Fibroblast of lung (primary cell): ENCODE data around the gene POLE3. TPM values are rescaled to one million over a fixed set of nuclear protein-coding genes. Genes with fewer than 3 reads are reported as not detected.

ENCODE experiments used
- DNase-seq, 2 donors: peaks; one replicate each; pipeline versions ENCODE4 v3.0.0 to v3.0.0-alpha.2; 2010; ENCODE audit warnings: low read depth in 2 of 2
- H2AFZ ChIP-seq: 2 replicates; pipeline ENCODE4 v1.5.1; 2012; ENCODE audit warnings: low read length, control low read depth, inconsistent platforms
- H3K27ac ChIP-seq: 2 replicates; pipeline ENCODE4 v1.5.1; 2011; ENCODE audit warnings: low read length, control low read depth; ENCODE audit not compliant: insufficient read depth
- H3K27me3 ChIP-seq: 2 replicates; pipeline ENCODE4 v1.5.1; 2011; ENCODE audit warnings: mild to moderate bottlenecking, low read length; ENCODE audit not compliant: control insufficient read depth, insufficient read depth
- H3K36me3 ChIP-seq: 2 replicates; pipeline ENCODE4 v1.5.1; 2011; ENCODE audit warnings: low read length; ENCODE audit not compliant: control insufficient read depth, insufficient read depth
- H3K4me1 ChIP-seq: 2 replicates; pipeline ENCODE4 v1.5.1; 2011; ENCODE audit warnings: low read length; ENCODE audit not compliant: control insufficient read depth, insufficient read depth; ENCODE audit errors: extremely low read depth
- H3K4me2 ChIP-seq: 2 replicates; pipeline ENCODE4 v1.5.1; 2011; ENCODE audit warnings: low read length, control low read depth; ENCODE audit not compliant: insufficient read depth; ENCODE audit errors: extremely low read depth
- H3K4me3 ChIP-seq, 4 experiments: fragments of 200-600 bp in 1 of 4; sonication (generic) in 1 of 4; replicated peaks in 1 of 4; 2 replicates each; pipeline ENCODE4 v1.5.1; 2011 to 2016; ENCODE audit warnings: low read length in 4 of 4, low read depth in 3 of 4, mild to moderate bottlenecking in 3 of 4, control low read depth in 2 of 4, inconsistent platforms in 1 of 4, mixed read lengths in 1 of 4; ENCODE audit not compliant: insufficient read depth in 1 of 4; ENCODE audit errors: control extremely low read depth in 1 of 4
- H3K79me2 ChIP-seq: 2 replicates; pipeline ENCODE4 v1.5.1; 2012; ENCODE audit warnings: mild to moderate bottlenecking, low read length, inconsistent platforms; ENCODE audit not compliant: control insufficient read depth, insufficient read depth
- H3K9ac ChIP-seq: 2 replicates; pipeline ENCODE4 v1.5.1; 2011; ENCODE audit warnings: mild to moderate bottlenecking, low read length, control low read depth; ENCODE audit not compliant: insufficient read depth
- H3K9me3 ChIP-seq: 2 replicates; pipeline ENCODE4 v1.5.1; 2012; ENCODE audit warnings: low read depth, low read length; ENCODE audit not compliant: control insufficient read depth, insufficient read depth
- H4K20me1 ChIP-seq: 2 replicates; pipeline ENCODE4 v1.5.1; 2011; ENCODE audit warnings: low read length; ENCODE audit not compliant: control insufficient read depth, insufficient read depth; ENCODE audit errors: extremely low read depth
- EZH2 ChIP-seq: IDR thresholded peaks from 2 replicates; pipeline ENCODE4 v1.5.1; 2012; ENCODE audit warnings: low read length, control low read depth, mild to moderate bottlenecking; ENCODE audit errors: missing control alignments
- polyA plus RNA-seq, 2 donors: library from polyadenylated mRNA; depleted of rRNA in 1 of 2; stranded (reverse) in 1 of 2; unstranded in 1 of 2; fragments of >200 nt; gene quantifications; 2 replicates each; pipeline ENCODE4 v1.2.1, GENCODE V29; 2011 to 2012; ENCODE audit warnings: missing spikeins in 1 of 2
- total RNA-seq: library from RNA; depleted of rRNA; stranded (reverse); fragments of >200 nt; gene quantifications from 2 replicates; pipeline ENCODE4 v1.2.1, GENCODE V29; 2014
- TF ChIP-seq, protein P1 (sequence below), 2 donors: IDR thresholded peaks in 1 of 2; conservative IDR thresholded peaks in 1 of 2; 1 replicate in 1 of 2; 2 replicates in 1 of 2; pipeline ENCODE4 v1.5.1; 2011 to 2012; ENCODE audit warnings: low read length in 2 of 2, control low read depth in 1 of 2, inconsistent platforms in 1 of 2, low read depth in 1 of 2, mild to moderate bottlenecking in 1 of 2

POLE3 gene
- total and polyA plus RNA-seq, 2 donors (not counting 1 experiment from before 2014, with no cell fraction given), result 17.3 to 45.9 TPM

DNA sequence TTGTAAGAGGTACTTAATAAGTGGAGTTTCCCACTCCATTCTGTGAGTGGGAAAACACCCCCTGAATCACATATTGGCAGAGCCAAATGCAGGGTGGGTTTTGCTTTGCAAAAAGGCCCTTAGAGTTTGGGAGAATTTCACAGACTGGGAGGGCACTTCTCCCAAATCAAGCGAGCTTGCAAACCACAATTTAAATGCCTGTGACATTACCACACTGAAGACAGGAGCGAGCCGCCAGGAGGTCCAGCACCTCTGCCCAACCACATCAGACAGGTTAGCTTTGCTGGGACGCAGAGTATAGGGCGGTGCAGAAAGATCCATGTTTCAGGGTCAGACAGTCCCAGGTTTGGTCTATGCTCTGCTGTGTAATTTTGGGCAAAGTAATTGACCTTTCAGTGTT lies 11.7 kb downstream of the POLE3 start:
- no peak overlapping the region for H3K4me3 ChIP-seq
- H3K9ac ChIP-seq, result no peak overlapping the region
- H3K79me2 ChIP-seq, result no peaks in the 10 kb centered on the region
- no peak overlapping the region for H3K27ac ChIP-seq
- no peak overlapping the region for H2AFZ ChIP-seq
- no peaks in the 10 kb centered on the region for H3K9me3 ChIP-seq
- DNase-seq, result peak in 1 of 2 donors; percentile 76
- peak overlapping the region; percentile 11 for H3K4me2 ChIP-seq
- no peaks in the 10 kb centered on the region for H3K36me3 ChIP-seq
- no peaks in the 10 kb centered on the region for H3K27me3 ChIP-seq
- H3K4me1 ChIP-seq, result no peaks in the 10 kb centered on the region
- H4K20me1 ChIP-seq, result no peaks in the 10 kb centered on the region
- TF ChIP-seq EZH2, result no peak
- TF ChIP-seq, protein P1, sequence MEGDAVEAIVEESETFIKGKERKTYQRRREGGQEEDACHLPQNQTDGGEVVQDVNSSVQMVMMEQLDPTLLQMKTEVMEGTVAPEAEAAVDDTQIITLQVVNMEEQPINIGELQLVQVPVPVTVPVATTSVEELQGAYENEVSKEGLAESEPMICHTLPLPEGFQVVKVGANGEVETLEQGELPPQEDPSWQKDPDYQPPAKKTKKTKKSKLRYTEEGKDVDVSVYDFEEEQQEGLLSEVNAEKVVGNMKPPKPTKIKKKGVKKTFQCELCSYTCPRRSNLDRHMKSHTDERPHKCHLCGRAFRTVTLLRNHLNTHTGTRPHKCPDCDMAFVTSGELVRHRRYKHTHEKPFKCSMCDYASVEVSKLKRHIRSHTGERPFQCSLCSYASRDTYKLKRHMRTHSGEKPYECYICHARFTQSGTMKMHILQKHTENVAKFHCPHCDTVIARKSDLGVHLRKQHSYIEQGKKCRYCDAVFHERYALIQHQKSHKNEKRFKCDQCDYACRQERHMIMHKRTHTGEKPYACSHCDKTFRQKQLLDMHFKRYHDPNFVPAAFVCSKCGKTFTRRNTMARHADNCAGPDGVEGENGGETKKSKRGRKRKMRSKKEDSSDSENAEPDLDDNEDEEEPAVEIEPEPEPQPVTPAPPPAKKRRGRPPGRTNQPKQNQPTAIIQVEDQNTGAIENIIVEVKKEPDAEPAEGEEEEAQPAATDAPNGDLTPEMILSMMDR (conservative IDR thresholded peaks at IDR 0.05 in 1 of 2, IDR thresholded peaks at IDR 0.05 in 1 of 2; ENCODE audit: low read depth in 1 of 2, low read length in 2 of 2), result no peak

DNA sequence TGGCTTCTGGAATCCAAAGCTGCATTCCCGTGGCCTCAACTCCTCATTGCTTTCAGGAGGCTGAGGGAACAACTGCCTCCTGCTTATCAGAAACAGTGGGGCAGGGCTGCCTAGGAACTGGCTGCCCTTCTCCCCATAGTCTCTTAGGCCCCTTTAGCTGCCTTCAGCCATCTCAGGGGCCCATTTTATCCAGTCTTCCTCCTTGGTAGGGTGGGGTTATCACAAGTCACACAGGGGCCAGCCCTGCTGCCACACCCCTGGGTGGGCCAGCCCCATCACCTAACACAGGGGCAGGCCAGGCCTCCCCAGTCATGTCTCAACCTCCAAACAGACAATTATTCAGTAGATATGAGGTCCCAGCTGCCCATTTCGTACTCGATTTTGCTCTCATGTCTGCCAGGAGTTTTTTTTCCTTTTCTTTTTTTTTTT lies 13.3 kb downstream of the POLE3 start:
- no peak for DNase-seq
- Histone ChIP-seq H3K4me1 (no peaks in the 10 kb centered on the region), H3K9ac (no peak overlapping the region), H3K9me3 (no peaks in the 10 kb centered on the region), H4K20me1 (no peaks in the 10 kb centered on the region), H3K27me3 (no peaks in the 10 kb centered on the region), H3K36me3 (no peaks in the 10 kb centered on the region), H3K27ac (no peak overlapping the region), H2AFZ (no peak overlapping the region), H3K79me2 (no peaks in the 10 kb centered on the region), H3K4me2 (no peak overlapping the region), H3K4me3 (no peak overlapping the region)
- TF ChIP-seq EZH2, result no peak
- TF ChIP-seq, protein P1 (conservative IDR thresholded peaks at IDR 0.05 in 1 of 2, IDR thresholded peaks at IDR 0.05 in 1 of 2; ENCODE audit: low read depth in 1 of 2, low read length in 2 of 2), result no peak

DNA sequence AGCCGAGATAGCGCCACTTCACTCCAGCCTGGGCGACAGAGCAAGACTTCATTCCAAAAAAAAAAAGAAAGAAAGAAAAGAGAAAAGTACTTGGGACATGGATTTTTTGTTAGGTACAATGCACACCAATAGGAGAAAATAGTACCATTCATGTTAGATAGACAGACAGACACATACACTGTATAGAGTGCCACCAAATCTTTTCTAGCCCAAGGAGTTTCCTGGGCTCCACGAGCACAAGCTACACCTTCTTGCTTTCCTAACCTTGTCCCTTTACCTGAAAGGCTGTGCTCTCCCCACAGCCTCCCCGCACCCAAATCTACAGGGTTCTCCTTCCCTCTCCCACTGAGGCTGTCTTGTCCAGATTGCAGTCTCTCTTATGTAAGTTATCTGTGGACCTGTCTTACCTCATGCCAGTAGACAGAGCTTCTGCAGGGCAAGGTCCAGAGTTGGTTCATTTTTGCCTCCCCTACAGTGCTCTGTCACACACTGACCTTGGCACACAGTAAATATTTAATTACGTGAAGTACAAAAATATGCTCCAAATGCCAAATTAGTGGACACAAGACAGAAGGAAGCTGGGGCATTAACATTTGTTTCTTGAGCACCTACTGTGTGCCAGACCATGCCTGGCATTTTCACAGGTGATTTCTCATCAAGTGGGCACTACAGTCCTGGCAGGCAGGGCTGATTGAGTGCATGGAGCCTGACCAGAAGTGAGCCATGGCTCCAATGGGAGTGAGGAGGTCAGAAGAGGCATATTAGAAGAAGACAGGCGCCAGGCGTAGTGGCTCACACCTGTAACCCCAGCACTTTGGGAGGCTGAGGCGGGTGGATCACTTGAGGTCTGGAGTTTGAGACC lies 15.2 kb downstream of the POLE3 start:
- Histone ChIP-seq H2AFZ (no peak overlapping the region), H3K4me3 (no peak overlapping the region), H3K27ac (no peak overlapping the region), H3K4me2 (no peak overlapping the region), H3K36me3 (peaks cover 4% of the 10 kb centered on the region), H3K4me1 (no peaks in the 10 kb centered on the region), H3K79me2 (no peaks in the 10 kb centered on the region), H3K9me3 (no peaks in the 10 kb centered on the region), H4K20me1 (no peaks in the 10 kb centered on the region), H3K9ac (no peak overlapping the region), H3K27me3 (no peaks in the 10 kb centered on the region)
- DNase-seq, result no peak
- TF ChIP-seq, protein P1 (conservative IDR thresholded peaks at IDR 0.05 in 1 of 2, IDR thresholded peaks at IDR 0.05 in 1 of 2; ENCODE audit: low read depth in 1 of 2, low read length in 2 of 2), result no peak
- no peak for TF ChIP-seq EZH2
